Measurements from ENCODE around the gene PAK1IP1.
A peak's percentile ranks its signal among the peaks of the same experiment; 100 is the strongest.
"Not testable (repeated sequence)": the region's sequence is repeated elsewhere in the genome, so short reads cannot be mapped to it uniquely, and the experiment has no call there.

PAK1IP1 gene

GRCh38 chr6:10694302-10695085, at the start of gene PAK1IP1, which contains the start of gene C6orf52:
PAK1IP1 (plus strand) TSS chr6:10694972; CDS start chr6:10694986, 14 bp downstream.
C6orf52 (minus strand) TSS chr6:10694616; CDS start chr6:10687550, 7,066 bp downstream.
- no peak for TF ChIP-seq CTCF (IDR thresholded peaks at IDR 0.05; ENCODE audit: unreplicated experiment in 3 of 3)
- Mint-ChIP-seq H3K36me3 (ENCODE audit: low read depth) (peaks cover 16% of the 10 kb centered on the region), H3K9me3 (no peaks in the 10 kb centered on the region), H3K27me3 (ENCODE audit: low read depth) (no peaks in the 10 kb centered on the region), H3K4me1 (peaks cover 41% of the 10 kb centered on the region), H3K27ac (peak within 1 kb of the TSS; percentile 100), H3K4me3 (peak within 1 kb of the TSS; percentile 98 to 99 (median 98))

- H3K36me3 Mint-ChIP-seq (ENCODE audit: low read depth): no peaks in the 10 kb centered on the region
Measured at GRCh38 chr6:10655508-10656055, 39.2 kb upstream of the PAK1IP1 start.

GRCh38 chr6:10658910-10659698, 35.7 kb upstream of the PAK1IP1 start:
- peak overlapping the region; percentile 38 to 76 (median 39) for H3K27ac Mint-ChIP-seq
- TF ChIP-seq CTCF (IDR thresholded peaks at IDR 0.05; ENCODE audit: unreplicated experiment in 3 of 3): no peak
- peak overlapping the region; percentile 79 to 85 (median 80) for H3K4me3 Mint-ChIP-seq
- H3K27me3 Mint-ChIP-seq (ENCODE audit: low read depth): peaks cover 9% of the 10 kb centered on the region
- H3K9me3 Mint-ChIP-seq: peaks cover 1% of the 10 kb centered on the region
- H3K36me3 Mint-ChIP-seq (ENCODE audit: low read depth): peaks cover under 1% of the 10 kb centered on the region
- peaks cover 6% of the 10 kb centered on the region for H3K4me1 Mint-ChIP-seq

More at GRCh38 chr6:10655508-10656055, 39.2 kb upstream of the PAK1IP1 start:
- H3K27ac Mint-ChIP-seq: no peak overlapping the region
- no peaks in the 10 kb centered on the region for H3K9me3 Mint-ChIP-seq
- H3K27me3 Mint-ChIP-seq (ENCODE audit: low read depth): peaks cover 9% of the 10 kb centered on the region
- TF ChIP-seq CTCF (IDR thresholded peaks at IDR 0.05; ENCODE audit: unreplicated experiment in 3 of 3): no peak
- peaks cover 6% of the 10 kb centered on the region for H3K4me1 Mint-ChIP-seq
- no peak overlapping the region for H3K4me3 Mint-ChIP-seq

GRCh38 chr6:10659699-10660348, 34.9 kb upstream of the PAK1IP1 start:
- TF ChIP-seq CTCF (IDR thresholded peaks at IDR 0.05; ENCODE audit: unreplicated experiment in 3 of 3): no peak
- Mint-ChIP-seq H3K4me1 (peaks cover 6% of the 10 kb centered on the region), H3K4me3 (peak overlapping the region; percentile 79 to 85 (median 80)), H3K36me3 (ENCODE audit: low read depth) (peaks cover 5% of the 10 kb centered on the region), H3K27ac (peak overlapping the region in 2 of 3 experiments; percentile 10 to 76), H3K27me3 (ENCODE audit: low read depth) (peaks cover 9% of the 10 kb centered on the region), H3K9me3 (peaks cover 7% of the 10 kb centered on the region)

GRCh38 chr6:10660431-10661191, 34.2 kb upstream of the PAK1IP1 start:
- H3K27me3 Mint-ChIP-seq (ENCODE audit: low read depth); H3K4me1 Mint-ChIP-seq: not testable (repeated sequence)

More at GRCh38 chr6:10660431-10661191, 34.2 kb upstream of the PAK1IP1 start:
- H3K9me3 Mint-ChIP-seq; H3K36me3 Mint-ChIP-seq (ENCODE audit: low read depth): not testable (repeated sequence)
- Mint-ChIP-seq H3K27ac (peak overlapping the region in 2 of 3 experiments; percentile 10 to 14), H3K4me3 (peak overlapping the region; percentile 77 to 85 (median 78))
